GM19372 (cell line): Measurements from ENCODE around the gene IRAK1.

Source experiments
- ATAC-seq: cut with Tn5 transposase; IDR thresholded peaks from one replicate; pipeline ENCODE4 v1.9.1; 2021; ENCODE audit warnings: mild to moderate bottlenecking, low read depth, moderate library complexity; ENCODE audit not compliant: unreplicated experiment

The IRAK1 gene

GRCh38 chrX:154022108-154022507, 2.4 kb upstream of the IRAK1 start:
- no peak for ATAC-seq

GRCh38 chrX:154021131-154021611, 1.5 kb upstream of the IRAK1 start:
- ATAC-seq: no peak

GRCh38 chrX:154020536-154021115, 924 bp upstream of the IRAK1 start:
- no peak for ATAC-seq

DNA sequence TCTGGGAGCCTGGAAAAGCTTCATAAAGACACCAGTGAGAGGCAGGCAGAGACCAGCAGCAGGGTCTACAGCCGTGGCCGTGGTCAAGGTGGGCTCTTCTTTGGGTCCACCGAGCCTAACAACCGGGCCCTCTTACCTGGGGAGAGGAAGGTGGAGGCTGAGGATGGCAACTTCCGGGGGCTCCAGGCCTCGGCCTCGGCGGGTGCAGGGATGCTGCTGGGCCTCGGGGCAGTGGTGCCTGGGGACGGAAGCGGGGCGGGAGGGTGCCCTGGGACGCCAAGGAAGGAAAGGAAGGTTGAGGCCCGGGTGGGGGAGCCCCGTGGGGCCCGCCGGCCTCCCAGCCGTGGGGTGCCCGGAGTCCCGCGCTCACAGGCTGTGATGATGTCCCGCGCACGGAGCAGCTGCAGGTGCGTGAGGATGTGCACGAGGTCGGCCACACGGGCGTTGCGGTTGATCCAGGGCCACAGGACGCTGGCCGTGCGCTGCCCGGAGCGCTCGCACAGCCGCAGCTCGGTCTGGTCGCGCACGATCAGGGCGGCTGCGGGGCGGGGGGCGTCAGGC, 561 bp downstream of the IRAK1 start:
- no peak for ATAC-seq

GRCh38 chrX:154018518-154019060, 1.1 kb downstream of the IRAK1 start:
- ATAC-seq: no peak

DNA sequence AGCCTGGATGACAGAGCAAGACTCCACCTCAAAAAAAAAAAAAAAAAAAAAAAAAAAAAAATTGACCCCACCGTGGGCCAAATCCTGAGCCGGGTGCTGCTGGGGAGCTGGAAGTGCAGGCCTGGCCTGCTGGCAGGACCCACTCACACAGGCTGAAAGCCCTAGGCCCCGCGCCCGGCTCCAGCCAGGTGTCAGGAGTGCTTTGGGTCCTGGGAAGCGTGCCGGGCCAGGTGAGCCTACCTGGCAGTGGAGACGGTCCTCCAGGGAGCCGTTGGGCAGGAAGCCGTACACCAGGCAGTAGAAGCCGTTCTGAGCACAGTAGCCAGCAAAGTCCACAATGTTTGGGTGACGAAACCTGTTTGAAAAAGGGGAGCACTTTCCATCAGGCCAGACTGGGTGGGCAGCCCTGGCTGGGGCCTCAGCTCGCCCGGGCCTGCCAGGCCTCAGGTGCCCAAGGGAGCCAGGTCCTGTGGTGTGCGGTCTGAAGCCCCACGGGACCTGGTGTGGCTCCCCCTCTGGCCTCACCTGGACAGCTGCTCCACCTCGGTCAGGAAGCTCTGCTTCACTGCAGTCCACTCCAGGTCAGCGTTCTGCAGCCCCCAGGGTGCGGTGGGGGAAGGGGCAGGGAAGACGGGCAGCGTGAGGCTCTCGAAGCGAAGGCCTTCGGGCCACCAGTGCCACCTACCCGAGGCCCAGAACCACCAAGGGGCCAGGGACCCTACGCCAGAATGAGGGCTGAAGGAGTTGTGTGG, 1.8 kb downstream of the IRAK1 start:
- no peak for ATAC-seq

DNA sequence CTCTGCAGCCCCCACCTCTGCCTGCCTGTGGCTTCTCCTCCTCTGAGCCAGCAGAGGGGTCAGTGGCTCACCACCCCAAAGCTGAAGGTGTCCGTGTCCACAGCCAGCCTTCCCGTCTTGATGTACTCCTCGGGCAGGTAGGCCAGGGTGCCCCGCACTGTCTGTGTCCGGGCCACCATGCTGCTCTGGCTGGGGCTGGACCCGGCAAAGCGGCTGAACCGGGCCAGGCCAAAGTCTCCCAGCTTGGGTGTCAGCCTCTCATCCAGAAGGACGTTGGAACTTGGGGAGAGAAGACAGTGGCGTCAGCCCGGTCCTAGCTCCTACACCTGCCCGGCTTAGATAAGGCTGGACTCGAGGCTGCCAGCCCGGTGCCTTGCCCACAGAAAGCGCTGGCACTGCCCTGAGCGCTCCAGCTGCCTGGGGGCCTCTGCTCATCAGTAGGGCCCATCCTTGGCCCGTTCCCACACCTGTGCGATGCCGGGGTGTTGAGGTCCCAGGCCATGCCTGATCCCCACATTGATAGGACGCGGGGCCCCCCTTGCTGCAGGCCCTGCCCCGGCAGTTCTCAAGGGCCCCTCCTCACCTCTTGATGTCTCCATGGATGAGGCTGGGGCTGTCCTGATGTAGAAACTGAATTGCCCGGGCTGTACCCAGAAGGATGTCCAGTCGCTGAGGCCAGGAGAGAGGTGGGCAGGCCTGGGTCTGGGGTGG, 3.2 kb downstream of the IRAK1 start:
- no peak for ATAC-seq

DNA sequence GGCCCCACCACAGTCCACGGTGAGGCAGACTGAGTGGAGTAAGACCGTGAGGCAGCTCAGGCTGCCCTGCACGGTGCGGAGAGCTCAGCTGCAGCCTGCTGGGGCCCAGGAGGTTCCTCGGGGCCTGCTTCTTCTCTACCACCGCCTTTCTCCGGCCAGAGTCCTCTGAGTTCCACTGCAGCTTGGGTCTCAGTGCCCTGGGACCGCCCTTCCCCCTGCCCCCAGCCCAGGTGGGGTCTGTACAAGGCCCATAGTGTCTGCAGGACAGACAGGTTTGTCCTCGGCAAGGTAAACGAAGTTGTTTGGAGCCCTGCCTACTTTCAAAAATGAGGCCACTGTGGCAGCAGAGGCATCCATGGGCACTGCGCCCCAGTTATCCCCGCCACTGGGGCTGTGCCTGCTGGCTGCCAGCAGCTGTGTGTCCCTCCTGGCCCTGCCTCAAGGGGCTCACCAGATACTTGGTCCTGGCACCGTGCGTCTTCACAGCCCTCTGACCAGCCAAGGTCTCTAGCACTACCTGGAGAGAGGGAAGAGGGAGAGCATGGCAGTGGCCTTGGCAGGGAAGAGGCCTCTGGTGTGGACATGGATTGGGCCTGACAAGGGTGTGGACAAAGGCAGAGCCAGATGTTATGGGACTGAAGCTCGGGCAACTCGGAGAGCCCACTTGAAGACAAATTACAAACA, 4.0 kb downstream of the IRAK1 start:
- ATAC-seq: no peak

DNA sequence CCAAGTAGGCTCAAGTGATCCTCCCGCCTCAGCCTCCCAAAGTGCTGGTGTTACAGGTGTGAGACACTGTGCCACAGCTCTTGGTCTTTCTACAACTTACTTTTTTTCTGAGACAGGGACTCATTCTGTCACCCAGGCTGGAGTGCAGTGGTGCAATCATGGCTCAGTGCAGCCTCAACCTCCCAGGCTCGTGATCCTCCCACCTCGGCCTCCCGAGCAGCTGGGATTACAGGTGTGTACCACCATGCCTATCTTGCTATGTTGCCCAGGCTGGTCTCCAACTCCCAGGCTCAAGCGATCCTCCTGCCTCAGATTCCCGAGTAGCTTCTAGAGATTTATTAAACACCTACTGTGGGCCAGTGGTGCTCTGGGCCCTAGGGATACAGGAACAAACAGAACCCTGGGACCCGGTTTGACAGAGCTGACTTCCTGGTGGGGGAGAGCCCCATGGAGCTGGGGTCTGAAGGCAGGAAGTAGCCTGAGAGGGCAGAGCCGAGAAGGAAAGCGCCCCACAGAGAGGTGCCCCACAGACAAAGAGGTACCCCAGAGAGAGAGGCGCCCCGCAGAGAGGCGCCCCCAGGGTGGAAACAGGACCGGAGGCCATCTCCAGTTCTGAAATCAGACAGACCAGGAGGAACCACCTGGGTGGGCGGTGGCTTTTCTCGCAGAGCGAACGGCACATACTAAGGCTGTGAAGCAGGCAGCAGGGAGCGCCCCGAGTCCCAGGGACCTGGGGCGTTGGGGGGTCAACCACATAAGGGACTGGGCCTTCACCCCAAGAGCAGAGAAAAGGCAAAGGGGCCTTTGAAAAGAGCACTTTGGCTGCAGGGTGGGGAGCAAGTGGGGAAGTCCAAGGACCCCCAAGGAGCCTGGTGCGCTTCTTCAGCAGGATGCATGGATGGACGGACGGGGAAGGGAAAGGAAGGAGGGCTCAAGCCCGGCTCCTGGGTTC, 5.0 kb downstream of the IRAK1 start:
- ATAC-seq: no peak

DNA sequence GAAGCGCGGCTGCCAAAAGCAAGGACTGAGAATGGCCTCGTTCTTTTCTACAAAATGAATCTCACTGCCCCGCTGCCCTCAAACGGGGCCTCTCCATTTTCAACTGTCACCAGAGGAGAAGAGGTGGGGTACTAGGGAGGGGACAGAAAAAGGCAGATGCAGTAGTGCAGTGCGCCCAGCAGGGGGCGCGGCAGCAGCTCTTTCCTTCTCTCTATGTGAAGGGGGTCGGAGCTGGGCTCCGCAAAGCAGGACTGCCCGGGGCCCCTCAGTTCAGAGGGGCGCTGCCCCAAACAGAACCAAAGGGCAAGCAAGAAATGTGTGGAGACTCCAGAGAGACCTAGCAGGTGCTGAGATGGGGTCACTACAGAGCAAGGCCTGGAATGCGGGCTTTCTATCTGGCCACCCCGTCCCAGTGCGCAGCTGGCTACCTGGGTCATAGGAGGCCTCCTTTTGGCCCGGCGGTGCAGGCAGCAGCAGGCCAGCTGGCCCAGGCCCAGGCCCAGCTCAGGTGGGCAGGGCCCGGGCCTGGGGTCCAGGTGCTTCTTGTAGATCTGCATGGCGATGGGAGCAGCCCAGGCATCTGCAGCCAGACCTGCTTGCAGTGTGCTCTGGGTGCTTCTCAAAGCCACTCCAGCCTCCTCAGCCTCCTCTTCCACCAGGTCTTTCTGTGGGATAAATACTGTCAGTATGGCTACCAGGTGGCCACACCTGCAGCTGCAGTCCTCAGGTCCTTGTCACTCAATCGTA, 5.9 kb downstream of the IRAK1 start:
- no peak for ATAC-seq

DNA sequence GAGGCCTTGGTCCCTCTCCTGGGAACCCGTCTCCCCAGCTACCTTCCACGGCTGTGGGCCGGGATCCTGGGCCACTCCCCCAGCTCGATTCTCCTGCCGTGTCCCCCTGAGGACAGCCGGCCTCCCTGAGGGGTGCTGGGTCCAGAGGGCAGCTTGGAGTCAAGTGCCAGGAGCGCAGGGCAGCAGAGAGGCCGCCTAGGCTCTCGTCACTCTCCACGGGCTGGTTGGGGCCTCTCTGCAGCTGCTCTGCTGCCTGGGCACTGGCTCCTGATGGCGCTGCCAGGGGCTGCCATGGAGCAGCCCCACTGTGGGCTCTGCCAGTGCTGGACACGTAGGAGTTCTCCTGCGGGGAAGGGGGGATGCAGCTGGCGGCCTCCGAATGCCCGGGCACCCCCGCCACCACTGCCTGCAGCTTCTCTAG, 6.7 kb downstream of the IRAK1 start:
- ATAC-seq: no peak

GRCh38 chrX:154012336-154012991, 7.2 kb downstream of the IRAK1 start:
- no peak for ATAC-seq

DNA sequence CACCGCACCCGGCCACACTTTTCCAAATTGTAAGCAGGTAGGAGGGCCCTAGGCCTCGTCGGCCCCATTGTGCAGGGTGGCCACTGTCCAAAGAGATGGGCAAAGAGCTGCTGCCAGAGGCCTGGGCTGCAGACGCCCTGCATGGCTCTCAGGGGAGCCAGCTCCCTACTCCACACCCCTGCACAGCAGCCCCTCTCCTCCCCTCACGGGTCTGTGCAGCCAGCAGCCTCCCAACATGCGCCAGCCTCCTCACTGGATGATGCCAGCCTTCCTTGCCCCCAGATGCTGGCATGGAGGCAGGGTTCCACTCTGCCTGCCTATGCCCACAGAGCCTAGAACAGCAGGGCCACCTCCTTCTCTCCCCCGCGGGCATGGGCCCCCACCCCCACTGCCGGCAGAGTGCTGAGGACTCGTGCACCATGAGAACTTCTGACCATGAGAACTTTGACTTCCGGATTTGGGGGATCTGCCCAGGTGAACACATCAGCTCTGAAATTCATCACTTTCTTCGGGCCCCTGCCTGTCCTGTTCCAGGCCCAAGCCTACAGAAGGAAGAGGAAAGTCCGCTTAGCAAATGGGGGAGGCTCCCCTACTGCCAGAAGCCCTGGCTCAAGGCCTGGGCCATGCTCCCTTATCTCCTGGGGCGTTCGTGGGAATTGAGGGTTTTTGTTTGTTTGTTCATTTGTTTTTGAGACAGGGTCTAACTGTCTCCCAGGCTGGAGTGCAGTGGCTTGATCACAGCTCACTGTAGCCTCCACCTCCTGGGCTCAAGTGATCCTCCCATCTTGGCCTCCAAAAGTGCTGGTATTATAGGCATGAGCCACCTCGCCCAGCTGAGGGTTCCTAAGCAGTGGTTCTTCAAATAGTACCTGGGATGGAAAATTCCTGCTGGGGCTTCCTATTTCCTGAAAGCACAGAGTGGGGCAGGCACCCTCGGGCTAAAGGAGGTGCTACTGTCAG, 8.0 kb downstream of the IRAK1 start:
- no peak for ATAC-seq

- ATAC-seq: no peak
These were observed 9.2 kb downstream of the IRAK1 start for GRCh38 chrX:154010330-154011087.

DNA sequence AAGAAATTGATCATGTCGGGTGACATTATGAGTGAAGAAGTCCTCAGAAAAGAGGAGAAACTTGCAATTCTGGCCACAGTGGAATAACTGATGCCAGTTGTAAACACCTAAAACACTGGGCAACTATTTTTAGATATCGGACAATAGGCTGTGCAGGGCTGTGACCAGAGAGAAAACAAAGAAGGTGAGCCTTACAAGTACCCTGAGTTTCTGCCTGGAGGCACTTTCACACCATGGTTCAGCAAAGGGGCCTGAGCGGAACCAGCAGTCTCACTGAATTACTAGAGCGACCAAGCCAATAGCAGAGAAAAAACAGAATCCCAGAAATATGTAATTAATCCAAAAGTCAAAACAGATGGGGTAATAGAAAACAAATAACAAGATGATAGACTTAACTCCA, 11.2 kb downstream of the IRAK1 start:
- ATAC-seq: no peak

DNA sequence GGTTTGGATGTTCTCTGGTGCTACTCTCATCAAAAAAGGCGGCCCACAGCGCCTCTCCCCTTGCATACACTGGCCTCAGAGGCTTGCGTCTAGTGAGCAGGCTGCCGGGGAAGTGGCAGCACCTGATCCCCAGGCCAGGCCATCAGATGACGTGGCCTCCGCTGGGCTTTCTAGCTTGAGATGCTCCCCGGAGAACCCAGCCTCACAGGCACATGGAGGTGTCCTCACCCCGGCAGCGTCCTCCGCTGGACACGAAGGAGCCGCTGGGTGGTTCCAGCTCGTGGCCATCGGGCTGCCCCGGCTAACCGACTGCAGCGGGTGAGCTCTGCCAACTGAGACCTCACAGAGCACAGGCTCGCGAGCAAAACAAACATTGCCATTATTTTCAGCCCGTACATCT, 12.8 kb downstream of the IRAK1 start:
- no peak for ATAC-seq
